Medulla oblongata (tissue), 1 donor: ENCODE data around the gene INPP5A.

Experiments used
- DNase-seq: peaks from one replicate; pipeline ENCODE4 v3.0.0-alpha.2; 2015; ENCODE audit errors: extremely low spot score

The INPP5A gene

GRCh38 chr10:132644527-132645246 lies 107.1 kb downstream of the INPP5A start:
- DNase-seq, result no peak

GRCh38 chr10:132645247-132645530 lies 107.6 kb downstream of the INPP5A start:
- DNase-seq, result no peak

GRCh38 chr10:132645630-132646442 lies 108.2 kb downstream of the INPP5A start:
- no peak for DNase-seq

- DNase-seq, result no peak
Observed at GRCh38 chr10:132646443-132647097, 109.0 kb downstream of the INPP5A start.

GRCh38 chr10:132647424-132647823 lies 109.8 kb downstream of the INPP5A start:
- DNase-seq, result no peak

- DNase-seq, result peak; percentile 90
Observed at GRCh38 chr10:132648072-132648850, 110.7 kb downstream of the INPP5A start.

- peak; percentile 53 for DNase-seq
Observed at GRCh38 chr10:132648851-132649528, 111.4 kb downstream of the INPP5A start.

GRCh38 chr10:132649651-132650360 lies 112.2 kb downstream of the INPP5A start:
- DNase-seq, result no peak

GRCh38 chr10:132650611-132651250 lies 113.1 kb downstream of the INPP5A start:
- DNase-seq, result no peak

GRCh38 chr10:132651511-132652029 lies 114.0 kb downstream of the INPP5A start:
- DNase-seq, result no peak

- no peak for DNase-seq
Observed at GRCh38 chr10:132652446-132652845, 114.9 kb downstream of the INPP5A start.

- DNase-seq, result no peak
Observed at GRCh38 chr10:132652936-132653590, 115.5 kb downstream of the INPP5A start.

- no peak for DNase-seq
Observed at GRCh38 chr10:132653721-132654120, 116.1 kb downstream of the INPP5A start.

GRCh38 chr10:132654121-132654571 lies 116.6 kb downstream of the INPP5A start:
- DNase-seq, result no peak

GRCh38 chr10:132654708-132655661 lies 117.4 kb downstream of the INPP5A start:
- peak; percentile 67 for DNase-seq

- DNase-seq, result peak; percentile 45
Observed at GRCh38 chr10:132655735-132656134, 118.1 kb downstream of the INPP5A start.

GRCh38 chr10:132656283-132657126 lies 118.9 kb downstream of the INPP5A start:
- no peak for DNase-seq
